ENCODE data around the gene PRPF8.

The PRPF8 gene

DNA sequence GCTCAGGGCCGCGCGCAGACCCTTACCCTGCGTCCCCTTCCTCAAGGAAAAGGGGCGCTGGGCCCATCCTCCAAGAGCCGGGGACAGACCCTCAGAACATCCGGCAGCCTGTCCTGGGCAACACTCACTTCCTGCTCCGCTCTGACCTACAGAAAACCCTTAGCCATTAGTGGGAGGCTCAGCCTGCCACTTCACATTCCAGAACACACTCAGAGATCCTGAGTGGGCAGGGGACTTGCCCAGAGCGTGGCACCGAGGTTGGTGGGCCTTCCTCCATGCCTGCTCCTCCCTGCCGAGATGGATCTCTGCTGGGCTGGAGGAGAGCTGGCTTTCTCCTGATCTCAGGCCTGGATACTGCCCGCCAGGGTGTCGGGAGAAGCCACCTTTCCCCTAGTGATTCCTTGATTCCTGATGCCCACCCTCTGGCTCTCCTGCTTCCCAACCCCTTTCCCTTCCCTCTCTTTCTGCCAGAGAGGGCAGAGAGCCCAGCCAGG is 40.6 kb downstream of the PRPF8 start:
- DNase-seq: no peak

GRCh38 chr17:1643293-1643998 is 41.2 kb downstream of the PRPF8 start:
- DNase-seq: peak; percentile 55

DNA sequence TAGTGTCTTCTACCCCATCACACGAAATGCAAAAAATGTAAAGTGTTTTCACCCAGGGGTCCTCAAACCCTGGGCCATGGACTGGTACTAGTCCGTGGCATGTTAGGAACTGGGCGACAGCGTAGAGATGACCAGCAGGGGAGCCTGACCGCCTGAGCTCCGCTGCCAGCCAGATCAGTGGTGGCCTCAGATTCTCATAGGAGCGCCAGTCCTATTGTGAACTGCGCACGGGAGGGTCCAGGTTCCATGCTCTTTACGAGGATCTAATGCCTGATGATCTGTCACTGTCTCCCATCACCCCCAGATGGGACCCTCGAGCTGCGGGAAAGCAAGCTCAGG is 43.6 kb downstream of the PRPF8 start:
- DNase-seq: no peak

DNA sequence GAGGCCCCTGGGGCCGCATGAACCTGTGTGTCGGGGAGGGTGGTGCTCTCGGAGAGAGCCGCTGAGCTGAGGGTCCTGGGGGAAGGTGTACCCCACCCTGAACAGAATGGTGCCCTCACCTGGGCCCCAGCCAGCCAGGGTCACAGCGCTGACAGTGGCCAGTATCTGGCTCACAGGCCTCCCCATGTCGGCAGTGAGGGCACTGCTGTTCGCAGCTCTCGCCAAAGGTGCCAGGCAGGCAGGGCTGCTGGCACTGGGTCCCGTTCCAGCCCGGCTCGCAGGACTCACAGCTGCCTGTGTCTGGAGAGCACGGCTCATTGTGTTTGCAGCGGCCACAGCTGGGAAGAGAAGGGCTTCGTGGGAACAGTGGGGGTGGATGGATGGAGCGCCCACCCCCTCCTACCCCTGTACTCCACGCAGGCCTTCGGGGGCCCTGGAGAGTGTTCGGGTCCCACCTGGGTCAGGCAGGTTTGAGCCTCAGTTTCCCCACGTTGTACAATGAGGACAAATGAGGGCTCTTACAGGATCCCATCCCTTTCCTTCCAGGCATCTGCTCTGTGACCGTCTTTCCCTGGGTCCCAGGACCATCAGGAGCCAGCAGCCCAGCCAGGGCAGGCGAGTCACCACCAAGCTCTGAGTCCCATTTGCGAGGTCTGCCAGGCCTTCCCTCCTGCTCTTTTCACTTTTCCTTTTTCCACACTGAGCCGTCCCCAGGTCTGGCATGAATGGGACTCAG is 44.2 kb downstream of the PRPF8 start:
- DNase-seq: no peak

DNA sequence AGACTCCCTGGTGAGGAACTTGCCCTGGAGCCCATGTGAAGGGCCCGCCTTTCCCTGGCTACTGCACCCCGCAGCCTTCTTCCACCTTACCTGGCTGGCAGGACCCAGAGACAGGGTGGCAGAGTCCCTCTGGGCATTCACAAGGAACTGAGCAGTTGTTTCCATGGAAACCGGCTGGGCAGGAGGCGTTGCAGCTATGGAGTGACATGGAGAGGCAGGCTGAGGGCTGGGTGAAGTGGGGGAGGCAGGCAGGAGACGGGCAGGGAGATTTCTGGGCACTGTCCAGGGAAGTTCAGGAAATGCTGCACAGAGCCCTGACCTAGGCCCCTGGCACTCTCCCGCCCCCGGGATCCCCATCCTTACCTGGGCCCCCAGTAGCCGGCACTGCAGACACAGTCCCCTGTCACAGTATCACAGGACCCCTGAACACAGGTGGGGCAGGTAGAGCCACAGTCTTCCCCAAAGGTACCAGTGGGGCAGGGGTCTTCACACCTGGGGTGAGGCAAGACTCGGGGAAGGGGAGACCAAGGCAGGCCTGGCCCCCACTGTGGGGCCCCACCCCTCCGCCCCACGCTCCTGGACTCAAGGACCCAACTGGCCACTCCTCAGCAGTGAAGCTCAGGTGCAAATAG is 45.0 kb downstream of the PRPF8 start:
- no peak for DNase-seq

DNA sequence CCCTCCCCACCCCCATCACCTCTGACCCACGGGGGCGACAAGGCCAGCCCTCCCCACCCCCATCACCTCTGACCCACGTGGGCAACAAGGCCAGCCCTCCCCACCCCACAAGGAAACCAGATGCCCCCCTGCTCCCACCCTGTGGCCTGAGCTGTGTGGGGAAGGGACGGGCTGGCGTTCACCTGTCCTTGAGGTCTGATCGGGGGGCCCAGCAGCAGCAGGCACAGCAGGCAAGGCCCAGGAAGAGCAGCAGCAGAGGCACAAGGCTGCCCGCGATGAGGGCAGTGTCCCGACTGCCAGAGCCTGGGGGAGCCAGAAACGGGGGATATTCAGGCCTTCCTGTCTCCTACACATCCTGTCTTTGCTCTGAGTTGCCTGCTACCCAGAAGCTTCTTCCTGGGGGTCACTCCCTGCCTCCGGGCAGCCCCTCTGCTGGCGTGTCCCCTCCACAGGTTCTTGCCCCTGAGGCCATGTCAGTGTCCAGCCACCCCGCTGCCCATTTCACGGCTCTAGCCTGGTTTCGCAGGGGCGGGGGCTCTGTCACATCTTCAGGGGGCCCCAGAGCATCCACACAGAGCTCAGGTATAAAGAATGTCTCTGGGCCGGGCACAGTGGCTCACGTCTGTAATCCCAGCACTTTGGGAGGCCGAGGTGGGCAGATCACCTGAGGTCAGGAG is 45.9 kb downstream of the PRPF8 start:
- DNase-seq: no peak

DNA sequence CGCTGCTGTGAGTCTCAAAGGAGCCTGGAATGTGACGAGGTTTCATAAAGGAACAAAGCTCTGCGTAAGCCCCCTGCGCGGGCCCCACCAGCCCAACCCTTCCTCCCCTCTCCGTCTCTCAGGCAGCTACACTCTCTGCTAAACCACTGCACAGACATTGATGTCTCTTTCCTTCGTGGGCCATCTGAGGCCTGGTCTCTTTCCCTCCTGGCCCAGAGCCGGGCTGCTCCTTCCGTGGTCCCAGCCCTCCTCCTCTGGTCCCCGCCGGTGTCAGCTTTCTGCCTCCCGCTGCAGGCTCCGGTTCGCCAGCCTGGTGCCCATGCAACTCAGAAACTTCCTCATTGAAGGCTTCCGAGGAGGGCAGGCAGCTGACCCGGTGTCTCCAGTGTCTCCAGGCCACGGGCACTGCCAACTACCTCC is 46.5 kb downstream of the PRPF8 start:
- no peak for DNase-seq

- DNase-seq: no peak
Observed at GRCh38 chr17:1636732-1637285, 47.9 kb downstream of the PRPF8 start.

- DNase-seq: no peak
Observed at GRCh38 chr17:1635675-1636465, 48.8 kb downstream of the PRPF8 start.

DNA sequence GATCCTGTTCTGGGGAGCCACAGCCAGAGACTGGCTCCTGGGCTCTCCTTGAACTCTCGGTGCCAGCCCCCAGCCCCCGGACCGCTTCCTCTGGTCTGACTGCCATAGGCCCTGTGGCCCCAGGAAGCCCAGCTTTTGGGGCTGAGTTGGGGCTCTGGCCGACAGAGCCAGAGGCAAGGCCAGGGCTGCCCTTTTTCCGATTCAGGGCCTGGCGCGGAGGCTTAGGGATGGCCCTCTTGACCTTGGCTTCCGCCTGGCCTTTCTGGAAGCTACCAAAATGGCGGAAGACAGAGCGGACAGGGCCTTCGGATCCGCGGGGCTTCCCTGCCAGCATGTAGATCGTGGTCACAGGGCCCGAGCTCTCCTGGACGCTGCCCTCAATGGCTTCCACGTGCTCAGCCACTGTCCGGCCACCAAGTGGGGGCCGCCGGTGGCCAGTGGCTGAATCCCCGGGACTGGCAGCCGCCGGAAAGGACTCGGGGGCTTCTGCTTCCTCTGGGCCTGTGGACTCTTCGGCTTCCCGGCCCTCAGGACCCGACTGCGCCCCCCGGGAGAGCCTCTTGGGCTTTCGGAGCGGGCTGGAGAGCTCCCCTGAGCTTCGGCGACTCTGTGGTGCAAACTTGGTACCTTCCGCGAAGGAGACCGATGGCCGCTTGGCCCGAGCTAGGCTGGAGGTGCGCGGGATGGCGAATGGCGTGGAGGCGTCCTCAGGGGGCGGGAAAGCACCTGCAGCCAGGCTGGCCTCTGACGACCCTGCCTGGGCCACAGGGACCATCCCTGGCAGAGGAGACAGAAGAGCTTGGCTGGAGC is 49.6 kb downstream of the PRPF8 start:
- no peak for DNase-seq

DNA sequence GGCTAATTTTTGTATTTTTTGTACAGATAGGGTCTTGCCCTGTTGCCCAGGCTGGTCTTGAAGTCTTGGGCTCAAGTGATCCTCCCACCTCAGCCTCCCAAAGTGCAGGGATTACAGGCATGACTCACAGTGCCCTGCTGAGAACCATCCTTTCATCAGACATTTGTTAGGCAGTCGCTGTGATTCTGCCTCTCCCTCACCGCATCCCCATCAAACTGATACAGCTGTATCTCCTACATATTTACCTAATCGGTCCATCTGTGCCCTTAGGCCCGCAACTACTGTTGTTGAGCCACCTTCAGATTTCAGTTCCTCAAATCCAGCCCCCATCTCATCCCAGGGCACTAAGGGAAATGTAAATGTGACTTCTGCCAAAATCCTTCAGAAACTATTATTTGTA is 54.0 kb downstream of the PRPF8 start:
- no peak for DNase-seq

- DNase-seq: peak; percentile 74
Observed at GRCh38 chr17:1629504-1630310, 55.0 kb downstream of the PRPF8 start.

DNA sequence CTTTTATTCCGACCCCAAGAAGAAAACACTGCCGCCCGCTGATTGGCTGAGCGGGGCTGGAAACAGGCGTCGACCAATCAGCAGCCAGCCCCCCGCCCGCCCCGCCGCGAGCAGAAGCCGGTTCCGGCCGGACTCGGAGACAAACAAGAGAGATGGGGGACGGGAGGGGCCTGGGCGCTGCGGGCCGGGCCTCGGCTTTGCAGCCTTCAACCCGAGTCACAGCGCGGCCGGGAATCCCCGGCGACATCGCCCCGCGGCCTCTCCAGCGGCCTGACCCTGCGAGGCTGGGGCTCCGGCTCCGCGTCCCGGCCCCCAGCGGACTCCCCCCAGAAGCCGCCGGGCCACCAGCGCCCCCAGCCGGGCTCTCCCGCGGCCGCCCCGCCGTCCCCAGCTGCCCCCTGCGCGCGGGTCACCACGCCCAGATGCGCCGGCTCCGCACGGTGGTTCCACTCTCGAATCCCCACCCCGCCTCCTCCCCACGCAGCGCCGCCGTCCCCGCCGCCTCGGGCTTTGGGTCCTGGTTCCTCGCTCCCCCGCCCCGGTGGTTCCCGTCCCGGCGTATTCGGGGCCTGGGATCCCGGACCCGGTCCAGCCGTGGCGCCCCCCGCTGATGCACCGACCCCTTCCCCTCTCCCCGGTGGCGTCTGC is 55.7 kb downstream of the PRPF8 start:
- DNase-seq: peak; percentile 88

DNA sequence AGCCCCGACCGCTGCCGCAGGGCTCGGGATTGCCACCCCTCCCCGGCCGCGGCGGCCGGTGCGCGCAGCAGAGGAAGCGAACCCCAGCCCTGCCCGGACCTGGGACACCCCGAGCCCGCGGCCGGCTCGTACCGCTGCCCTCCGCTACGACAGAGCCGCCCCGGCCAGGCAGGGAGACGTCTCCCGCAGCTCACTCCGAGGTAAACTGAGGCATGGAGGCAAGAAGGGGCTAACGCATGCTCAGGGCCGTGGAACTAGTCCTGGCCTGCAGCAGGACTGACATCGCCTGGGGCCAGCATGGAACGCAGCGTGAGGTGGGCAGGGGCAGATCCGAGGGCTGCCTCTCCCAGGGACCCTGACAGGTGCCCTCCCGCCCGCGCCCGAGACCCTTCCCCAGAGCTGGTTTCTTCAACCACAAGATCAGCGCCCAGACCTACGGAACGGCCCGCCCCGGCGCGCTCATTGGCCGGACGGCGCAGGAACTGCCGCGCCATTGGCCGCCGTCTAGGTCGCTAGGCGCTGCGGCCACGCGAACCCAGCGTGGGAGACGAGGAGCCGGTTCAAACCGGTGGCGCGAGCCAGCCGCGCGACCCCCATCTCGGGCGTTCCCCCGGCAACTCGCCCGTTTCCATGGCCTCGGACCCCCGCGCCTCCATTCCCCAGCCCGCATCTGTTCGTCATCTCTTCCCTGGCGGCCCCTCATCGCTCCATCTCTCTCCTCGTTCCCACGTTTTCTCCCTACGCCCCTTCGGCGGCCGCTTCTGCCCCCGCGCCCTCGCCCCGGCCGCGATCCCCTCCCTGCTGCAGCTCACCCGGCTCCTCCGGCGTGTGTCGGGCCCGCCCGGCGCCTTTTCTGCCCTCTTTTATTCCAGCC is 56.4 kb downstream of the PRPF8 start, which contains the start of gene SLC43A2:
SLC43A2 (minus strand) TSS at position 853 of the 874 bp plus-strand sequence. CDS start 960 bp downstream, outside the sequence.
- DNase-seq: peak; percentile 75

- no peak for DNase-seq
Observed at GRCh38 chr17:1627182-1627981, 57.3 kb downstream of the PRPF8 start.

- no peak for DNase-seq
Observed at GRCh38 chr17:1626333-1626732, 58.3 kb downstream of the PRPF8 start.

DNA sequence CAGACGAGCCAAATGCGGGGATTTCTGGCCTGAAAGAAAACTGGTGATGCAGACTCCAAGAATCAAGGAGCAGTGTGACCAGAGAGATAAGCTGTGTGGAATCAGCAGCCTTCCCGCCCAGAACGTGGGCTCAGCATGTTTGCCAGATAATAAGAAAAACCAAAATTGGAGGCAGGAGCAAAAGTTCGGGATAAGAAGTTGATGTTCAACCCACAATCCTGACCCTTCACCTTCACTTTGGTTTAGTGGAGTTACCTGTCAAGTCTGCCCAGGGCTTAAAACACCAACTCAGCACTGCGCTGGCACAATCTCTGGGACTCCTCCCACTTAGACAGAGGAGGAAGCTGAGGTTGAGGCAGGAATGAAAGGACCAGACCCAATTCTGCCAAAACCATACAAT is 59.1 kb downstream of the PRPF8 start:
- no peak for DNase-seq

DNA sequence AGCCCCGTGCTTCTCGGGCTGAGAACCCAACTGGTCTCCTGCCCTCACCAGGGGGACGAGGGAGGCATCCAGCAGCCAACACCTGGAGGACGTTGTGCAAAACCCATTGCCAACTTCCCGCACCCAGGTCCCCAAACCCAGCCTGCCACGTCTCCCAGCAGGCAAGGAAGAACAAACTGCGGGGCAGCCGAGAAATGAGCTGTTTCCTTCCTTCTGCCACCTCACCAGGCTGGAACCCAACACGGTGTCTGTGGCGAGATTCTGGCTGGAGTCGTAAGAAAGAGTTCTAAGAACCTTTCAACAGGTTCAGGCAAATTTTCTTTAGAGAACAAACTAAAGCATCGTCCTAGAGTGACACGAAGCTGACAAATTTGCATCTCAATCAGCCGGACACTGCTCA is 59.6 kb downstream of the PRPF8 start:
- no peak for DNase-seq
